ENCODE results near the gene SPATA46.

The SPATA46 gene

DNA sequence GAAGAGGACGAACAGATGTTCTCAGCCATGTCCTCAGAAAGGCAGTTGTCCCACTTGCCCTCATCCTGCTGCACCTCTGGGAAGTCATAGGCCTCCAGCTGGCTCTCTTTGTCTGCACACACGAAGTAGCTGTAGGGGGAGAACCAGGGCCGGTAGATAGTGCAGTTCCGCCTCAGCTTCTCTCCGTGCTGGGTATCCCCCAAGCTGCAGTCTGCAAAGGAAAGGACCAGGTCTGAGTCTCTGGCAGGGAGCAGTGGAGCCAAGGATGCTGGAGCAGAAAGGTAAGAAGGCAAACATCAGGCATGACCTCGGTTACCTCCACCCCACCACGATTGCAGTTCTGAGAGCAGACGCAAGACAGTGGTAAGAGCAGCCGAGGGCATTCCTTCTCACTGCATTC lies 2.2 kb downstream of the SPATA46 start:
- H3K4me3 ChIP-seq (ENCODE audit: control insufficient read depth, low read depth, low read length), result no peak overlapping the region
- no peak for DNase-seq (ENCODE audit: low read depth)
- TF ChIP-seq, protein P1, sequence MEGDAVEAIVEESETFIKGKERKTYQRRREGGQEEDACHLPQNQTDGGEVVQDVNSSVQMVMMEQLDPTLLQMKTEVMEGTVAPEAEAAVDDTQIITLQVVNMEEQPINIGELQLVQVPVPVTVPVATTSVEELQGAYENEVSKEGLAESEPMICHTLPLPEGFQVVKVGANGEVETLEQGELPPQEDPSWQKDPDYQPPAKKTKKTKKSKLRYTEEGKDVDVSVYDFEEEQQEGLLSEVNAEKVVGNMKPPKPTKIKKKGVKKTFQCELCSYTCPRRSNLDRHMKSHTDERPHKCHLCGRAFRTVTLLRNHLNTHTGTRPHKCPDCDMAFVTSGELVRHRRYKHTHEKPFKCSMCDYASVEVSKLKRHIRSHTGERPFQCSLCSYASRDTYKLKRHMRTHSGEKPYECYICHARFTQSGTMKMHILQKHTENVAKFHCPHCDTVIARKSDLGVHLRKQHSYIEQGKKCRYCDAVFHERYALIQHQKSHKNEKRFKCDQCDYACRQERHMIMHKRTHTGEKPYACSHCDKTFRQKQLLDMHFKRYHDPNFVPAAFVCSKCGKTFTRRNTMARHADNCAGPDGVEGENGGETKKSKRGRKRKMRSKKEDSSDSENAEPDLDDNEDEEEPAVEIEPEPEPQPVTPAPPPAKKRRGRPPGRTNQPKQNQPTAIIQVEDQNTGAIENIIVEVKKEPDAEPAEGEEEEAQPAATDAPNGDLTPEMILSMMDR (IDR thresholded peaks at IDR 0.05; ENCODE audit: control insufficient read depth, insufficient read depth, low read depth, low read length, missing control alignments), result no peak

- DNase-seq (ENCODE audit: low read depth), result no peak
- TF ChIP-seq, protein P1 (IDR thresholded peaks at IDR 0.05; ENCODE audit: control insufficient read depth, insufficient read depth, low read depth, low read length, missing control alignments), result no peak
- no peak overlapping the region for H3K4me3 ChIP-seq (ENCODE audit: control insufficient read depth, low read depth, low read length)
Measured at GRCh38 chr1:162373541-162374260, 3.0 kb downstream of the SPATA46 start.

GRCh38 chr1:162373072-162373427 lies 3.6 kb downstream of the SPATA46 start:
- TF ChIP-seq, protein P1 (IDR thresholded peaks at IDR 0.05; ENCODE audit: control insufficient read depth, insufficient read depth, low read depth, low read length, missing control alignments), result no peak

GRCh38 chr1:162372159-162373071 lies 4.2 kb downstream of the SPATA46 start:
- no peak for DNase-seq (ENCODE audit: low read depth)

More at GRCh38 chr1:162373072-162373427, 3.6 kb downstream of the SPATA46 start:
- no peak for DNase-seq (ENCODE audit: low read depth)
- no peak overlapping the region for H3K4me3 ChIP-seq (ENCODE audit: control insufficient read depth, low read depth, low read length)

GRCh38 chr1:162371611-162372010 lies 5.0 kb downstream of the SPATA46 start:
- H3K4me3 ChIP-seq (ENCODE audit: control insufficient read depth, low read depth, low read length), result no peak overlapping the region
- DNase-seq (ENCODE audit: low read depth), result no peak
- TF ChIP-seq, protein P1 (IDR thresholded peaks at IDR 0.05; ENCODE audit: control insufficient read depth, insufficient read depth, low read depth, low read length, missing control alignments), result no peak

More at GRCh38 chr1:162372159-162373071, 4.2 kb downstream of the SPATA46 start:
- TF ChIP-seq, protein P1 (IDR thresholded peaks at IDR 0.05; ENCODE audit: control insufficient read depth, insufficient read depth, low read depth, low read length, missing control alignments), result no peak
- no peak overlapping the region for H3K4me3 ChIP-seq (ENCODE audit: control insufficient read depth, low read depth, low read length)

DNA sequence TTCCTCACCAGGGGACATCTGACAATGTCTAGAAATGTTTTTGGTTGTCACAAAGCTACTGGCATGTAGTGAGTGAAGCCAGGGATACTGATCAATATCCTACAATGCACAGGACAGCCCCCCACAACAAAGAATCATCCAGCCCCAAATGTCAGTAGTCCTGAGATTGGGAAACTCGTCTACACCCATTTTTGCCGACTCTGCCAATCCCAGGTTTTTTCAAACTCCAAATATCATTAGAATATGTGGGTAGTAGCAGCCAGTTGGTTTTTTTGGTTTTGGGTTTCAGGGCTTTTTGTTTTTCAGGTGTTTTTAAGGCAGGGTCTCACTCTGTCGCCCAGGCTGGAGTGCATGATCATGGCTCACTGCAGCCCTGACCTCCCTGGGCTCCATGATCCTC lies 5.9 kb downstream of the SPATA46 start:
- DNase-seq (ENCODE audit: low read depth), result no peak
- H3K4me3 ChIP-seq (ENCODE audit: control insufficient read depth, low read depth, low read length), result no peak overlapping the region
- TF ChIP-seq, protein P1 (IDR thresholded peaks at IDR 0.05; ENCODE audit: control insufficient read depth, insufficient read depth, low read depth, low read length, missing control alignments), result no peak

Data from AG09309 (cell line).